ENCODE measurements around the gene ARHGEF17.
A peak's percentile ranks its signal among the peaks of the same experiment; 100 is the strongest.

Gene ARHGEF17

GRCh38 chr11:73320763-73321603 is 12.9 kb downstream of the ARHGEF17 start:
- TF ChIP-seq, protein P1, sequence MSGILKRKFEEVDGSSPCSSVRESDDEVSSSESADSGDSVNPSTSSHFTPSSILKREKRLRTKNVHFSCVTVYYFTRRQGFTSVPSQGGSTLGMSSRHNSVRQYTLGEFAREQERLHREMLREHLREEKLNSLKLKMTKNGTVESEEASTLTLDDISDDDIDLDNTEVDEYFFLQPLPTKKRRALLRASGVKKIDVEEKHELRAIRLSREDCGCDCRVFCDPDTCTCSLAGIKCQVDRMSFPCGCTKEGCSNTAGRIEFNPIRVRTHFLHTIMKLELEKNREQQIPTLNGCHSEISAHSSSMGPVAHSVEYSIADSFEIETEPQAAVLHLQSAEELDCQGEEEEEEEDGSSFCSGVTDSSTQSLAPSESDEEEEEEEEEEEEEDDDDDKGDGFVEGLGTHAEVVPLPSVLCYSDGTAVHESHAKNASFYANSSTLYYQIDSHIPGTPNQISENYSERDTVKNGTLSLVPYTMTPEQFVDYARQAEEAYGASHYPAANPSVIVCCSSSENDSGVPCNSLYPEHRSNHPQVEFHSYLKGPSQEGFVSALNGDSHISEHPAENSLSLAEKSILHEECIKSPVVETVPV (CRISPR knock-in tag; IDR thresholded peaks at IDR 0.05): peak; percentile 19; the same call in 1 of the 2 replicates
- TF ChIP-seq ZNF8 (CRISPR knock-in tag; IDR thresholded peaks at IDR 0.05): no peak
- ATAC-seq: no peak

- peak; percentile 60 for ATAC-seq
These were observed 13.7 kb downstream of the ARHGEF17 start for GRCh38 chr11:73321604-73322381.

GRCh38 chr11:73322382-73323306 is 14.6 kb downstream of the ARHGEF17 start:
- ATAC-seq: peak; percentile 14
- TF ChIP-seq TCF4 (CRISPR knock-in tag; IDR thresholded peaks at IDR 0.05; ENCODE audit: borderline replicate concordance): no peak
- TF ChIP-seq PATZ1 (CRISPR knock-in tag; IDR thresholded peaks at IDR 0.05; ENCODE audit: borderline replicate concordance): no peak
- 0 out of 2 replicates have a peak, but pooled peaks have one; percentile 4 for TF ChIP-seq CSDC2 (CRISPR knock-in tag; IDR thresholded peaks at IDR 0.05)
- no peak for TF ChIP-seq OSR1 (CRISPR knock-in tag; IDR thresholded peaks at IDR 0.05)
- no peak for TF ChIP-seq TOX (CRISPR knock-in tag; IDR thresholded peaks at IDR 0.05; ENCODE audit: borderline replicate concordance)
- TF ChIP-seq, protein P1 (CRISPR knock-in tag; IDR thresholded peaks at IDR 0.05): no peak
- TF ChIP-seq ISL1 (CRISPR knock-in tag; IDR thresholded peaks at IDR 0.05): no peak
- TF ChIP-seq PPARA (CRISPR knock-in tag; IDR thresholded peaks at IDR 0.05; ENCODE audit: borderline replicate concordance): no peak
- TF ChIP-seq ZC3H10 (CRISPR knock-in tag; IDR thresholded peaks at IDR 0.05): no peak
- TF ChIP-seq ESRRG (CRISPR knock-in tag; IDR thresholded peaks at IDR 0.05): no peak
- 0 out of 2 replicates have a peak, but pooled peaks have one; percentile 7 for TF ChIP-seq SNAI2 (CRISPR knock-in tag; IDR thresholded peaks at IDR 0.05)
- no peak for TF ChIP-seq ZNF565 (CRISPR knock-in tag; conservative IDR thresholded peaks at IDR 0.05; ENCODE audit: low read depth)

More at GRCh38 chr11:73321604-73322381, 13.7 kb downstream of the ARHGEF17 start:
- no peak; the same call in 1 of the 2 replicates for TF ChIP-seq ZFP3 (CRISPR knock-in tag; IDR thresholded peaks at IDR 0.05)
- TF ChIP-seq CSDC2 (CRISPR knock-in tag; IDR thresholded peaks at IDR 0.05): peak; percentile 6; the same call in 1 of the 2 replicates
- TF ChIP-seq GLIS3 (CRISPR knock-in tag; IDR thresholded peaks at IDR 0.05): no peak
- TF ChIP-seq TCF4 (CRISPR knock-in tag; IDR thresholded peaks at IDR 0.05; ENCODE audit: borderline replicate concordance): peak; percentile 62; the same call in 1 of the 2 replicates
- 0 out of 2 replicates have a peak, but pooled peaks have one; percentile 29 for TF ChIP-seq TSHZ2 (CRISPR knock-in tag; IDR thresholded peaks at IDR 0.05)
- peak; percentile 48; the same call in 1 of the 2 replicates for TF ChIP-seq PATZ1 (CRISPR knock-in tag; IDR thresholded peaks at IDR 0.05; ENCODE audit: borderline replicate concordance)
- TF ChIP-seq ESRRG (CRISPR knock-in tag; IDR thresholded peaks at IDR 0.05): no peak

All from SK-N-SH treated with all-trans-retinoic acid at 6 μM for 48 hours (cell line).